Small intestine (tissue), 7 donors: Measurements from ENCODE around the gene PKNOX2. TPM values are rescaled to one million over a fixed set of nuclear protein-coding genes. Genes with fewer than 3 reads are reported as not detected.
A peak's percentile ranks its signal among the peaks of the same experiment; 100 is the strongest.

Source experiments
- DNase-seq, 2 donors: peaks; one replicate each; pipeline versions ENCODE4 v3.0.0 to v3.0.0-alpha.2; 2013
- FAIRE-seq: peaks from 2 replicates; lab custom pipeline; 2012; peaks lifted over from hg19 to GRCh38; lab: Jason Lieb, UNC
- H3K27ac ChIP-seq, 3 donors: one replicate each; pipeline ENCODE4 v1.5.1; 2013; ENCODE audit warnings: low read length in 2 of 3, mild to moderate bottlenecking in 2 of 3, control low read depth in 1 of 3, inconsistent platforms in 1 of 3, low read depth in 1 of 3, moderate library complexity in 1 of 3
- H3K27me3 ChIP-seq, 3 donors: one replicate each; pipeline ENCODE4 v1.6.1; 2013; ENCODE audit warnings: low read length in 3 of 3, inconsistent platforms in 1 of 3; ENCODE audit not compliant: control insufficient read depth in 3 of 3, insufficient read depth in 3 of 3
- H3K36me3 ChIP-seq, 3 donors: one replicate each; pipeline ENCODE4 v1.6.1; 2013; ENCODE audit warnings: low read length in 3 of 3, inconsistent platforms in 1 of 3, low read depth in 1 of 3, mild to moderate bottlenecking in 1 of 3, moderate library complexity in 1 of 3; ENCODE audit not compliant: control insufficient read depth in 3 of 3, insufficient read depth in 2 of 3
- H3K4me1 ChIP-seq, 3 donors: one replicate each; pipeline ENCODE4 v1.6.1; 2013; ENCODE audit warnings: low read length in 2 of 3, inconsistent platforms in 1 of 3, low read depth in 1 of 3, mild to moderate bottlenecking in 1 of 3, moderate library complexity in 1 of 3; ENCODE audit not compliant: control insufficient read depth in 3 of 3, insufficient read depth in 2 of 3
- H3K4me3 ChIP-seq, 3 donors: one replicate each; pipeline ENCODE4 v1.5.1; 2013; ENCODE audit warnings: low read length in 3 of 3, control low read depth in 1 of 3, inconsistent platforms in 1 of 3, low read depth in 1 of 3, mild to moderate bottlenecking in 1 of 3, moderate library complexity in 1 of 3
- H3K9me3 ChIP-seq, 2 donors: one replicate each; pipeline ENCODE4 v1.6.1; 2013; ENCODE audit warnings: low read depth in 1 of 2, low read length in 1 of 2; ENCODE audit not compliant: control insufficient read depth in 2 of 2, insufficient read depth in 1 of 2
- WGBS, 3 donors: extraction: QIAGEN DNeasy Blood & Tissue Kit; methylation state at CpG; one replicate each; pipeline ENCODE4 v1.1.7; 2013; 5-methylcytosine and 5-hydroxymethylcytosine counted together
- polyA plus RNA-seq, 4 donors: library from polyadenylated mRNA; stranded (reverse) in 3 of 4; unstranded in 1 of 4; fragments of 200-250 nt in 3 of 4; fragments of 120-200 nt in 1 of 4; gene quantifications; one replicate each; pipeline versions ENCODE4 v1.2.1 to v1.2.3, GENCODE V29; 2013
- donor health status: healthy with polysubstance abuse.
- donor health status: control.
- donor health status: control.
- donor health status: Bipolar disorder and iron deficiency.
- donor health status: healthy.

Gene PKNOX2
- polyA plus RNA-seq, 4 donors, result 1.1 to 2.5 (median 1.2) TPM; not detected in 1

- 29 to 39% (median 39%) methylated on average over 6 of the region's 6 CpGs for WGBS, 3 donors
- DNase-seq (peak; percentile 25 to 57), FAIRE-seq (no peak)
- H3K4me1 ChIP-seq, result no peaks in the 10 kb centered on the region
- H3K36me3 ChIP-seq, result peaks cover 0 to 5% (median 0%) of the 10 kb centered on the region in 3 donors
- H3K4me3 ChIP-seq, result no peak overlapping the region
- H3K27me3 ChIP-seq, result peaks cover 0 to 4% (median 0%) of the 10 kb centered on the region in 3 donors
- no peak overlapping the region for H3K27ac ChIP-seq
- H3K9me3 ChIP-seq, result no peaks in the 10 kb centered on the region
Observed at GRCh38 chr11:125429174-125429707, 264.7 kb downstream of the PKNOX2 start.

GRCh38 chr11:125429807-125430678 is 265.5 kb downstream of the PKNOX2 start:
- H3K36me3 ChIP-seq, result peaks cover 0 to 5% (median 0%) of the 10 kb centered on the region in 3 donors
- H3K4me3 ChIP-seq, result no peak overlapping the region
- no peak for DNase-seq
- H3K27ac ChIP-seq, result no peak overlapping the region
- WGBS, 3 donors, result 83 to 89% (median 87%) methylated on average over 18 of the region's 18 CpGs
- no peak for FAIRE-seq
- no peaks in the 10 kb centered on the region for H3K9me3 ChIP-seq
- H3K27me3 ChIP-seq, result peaks cover 0 to 4% (median 0%) of the 10 kb centered on the region in 3 donors
- H3K4me1 ChIP-seq, result no peaks in the 10 kb centered on the region

GRCh38 chr11:125431009-125431408 is 266.5 kb downstream of the PKNOX2 start:
- DNase-seq (no peak), FAIRE-seq (no peak)
- Histone ChIP-seq H3K4me3 (no peak overlapping the region), H3K9me3 (no peaks in the 10 kb centered on the region), H3K27me3 (peaks cover 0 to 4% (median 0%) of the 10 kb centered on the region in 3 donors), H3K36me3 (peaks cover 0 to 5% (median 0%) of the 10 kb centered on the region in 3 donors), H3K4me1 (no peaks in the 10 kb centered on the region), H3K27ac (no peak overlapping the region)
- 74 to 77% (median 76%) methylated on average over 8 of the region's 8 CpGs for WGBS, 3 donors

GRCh38 chr11:125431481-125431880 is 266.9 kb downstream of the PKNOX2 start:
- Histone ChIP-seq H3K4me1 (no peaks in the 10 kb centered on the region), H3K27me3 (peaks cover 0 to 4% (median 0%) of the 10 kb centered on the region in 3 donors), H3K9me3 (no peaks in the 10 kb centered on the region), H3K36me3 (peaks cover 0 to 5% (median 0%) of the 10 kb centered on the region in 3 donors), H3K4me3 (no peak overlapping the region), H3K27ac (no peak overlapping the region)
- no peak for DNase-seq
- WGBS, 3 donors, result 74 to 81% (median 81%) methylated on average over 8 of the region's 8 CpGs
- no peak for FAIRE-seq

GRCh38 chr11:125433454-125434121 is 269.0 kb downstream of the PKNOX2 start:
- Histone ChIP-seq H3K27me3 (peaks cover 0 to 2% (median 0%) of the 10 kb centered on the region in 3 donors), H3K9me3 (no peaks in the 10 kb centered on the region), H3K27ac (no peak overlapping the region), H3K4me1 (no peaks in the 10 kb centered on the region), H3K36me3 (peaks cover 0 to 5% (median 0%) of the 10 kb centered on the region in 3 donors), H3K4me3 (no peak overlapping the region)
- peak; percentile 40 to 57 for DNase-seq
- no peak for FAIRE-seq
- WGBS, 3 donors, result 19 to 25% (median 21%) methylated on average over 11 of the region's 11 CpGs

GRCh38 chr11:125435461-125436238 is 271.1 kb downstream of the PKNOX2 start:
- no peak overlapping the region for H3K4me3 ChIP-seq
- no peak for FAIRE-seq
- peaks cover 0 to 3% (median 0%) of the 10 kb centered on the region in 3 donors for H3K27me3 ChIP-seq
- no peaks in the 10 kb centered on the region for H3K9me3 ChIP-seq
- 58 to 69% (median 65%) methylated on average over 9 of the region's 9 CpGs for WGBS, 3 donors
- no peaks in the 10 kb centered on the region for H3K4me1 ChIP-seq
- no peaks in the 10 kb centered on the region for H3K36me3 ChIP-seq
- DNase-seq, result no peak
- H3K27ac ChIP-seq, result no peak overlapping the region

GRCh38 chr11:125441648-125442410 is 277.3 kb downstream of the PKNOX2 start:
- Histone ChIP-seq H3K27me3 (peaks cover 0 to 6% (median 1%) of the 10 kb centered on the region in 3 donors), H3K4me1 (no peaks in the 10 kb centered on the region), H3K27ac (no peak overlapping the region), H3K36me3 (peaks cover 0 to 4% (median 0%) of the 10 kb centered on the region in 3 donors), H3K4me3 (no peak overlapping the region), H3K9me3 (no peaks in the 10 kb centered on the region)
- 61 to 63% (median 62%) methylated on average over 11 of the region's 11 CpGs for WGBS, 3 donors
- DNase-seq (no peak), FAIRE-seq (no peak)
